Renal cortical epithelial cell (primary cell): Measurements from ENCODE around the gene LETMD1. TPM values are rescaled to one million over a fixed set of nuclear protein-coding genes. Genes with fewer than 3 reads are reported as not detected.
"Not testable (repeated sequence)": the region's sequence is repeated elsewhere in the genome, so short reads cannot be mapped to it uniquely, and the experiment has no call there.

Experiments
- DNase-seq: peaks from one replicate; pipeline ENCODE4 v3.0.0-alpha.2; 2011; ENCODE audit warnings: low read depth
- total RNA-seq: library from RNA; depleted of rRNA; stranded (reverse); fragments of >200 nt; gene quantifications from 2 replicates; pipeline ENCODE4 v1.2.3, GENCODE V29; 2014

LETMD1 gene
- 24.3 and 33.0 TPM in 2 replicates for total RNA-seq

GRCh38 chr12:51047655-51048540 lies at the start of gene LETMD1:
LETMD1 (plus strand) TSS chr12:51048327; CDS start chr12:51048357, 30 bp downstream.
- peak; percentile 99 for DNase-seq

GRCh38 chr12:50999093-50999492 lies 49.0 kb upstream of the LETMD1 start:
- DNase-seq = no peak

GRCh38 chr12:51000245-51000644 lies 47.9 kb upstream of the LETMD1 start:
- DNase-seq = peak; percentile 39

GRCh38 chr12:51001799-51002198 lies 46.3 kb upstream of the LETMD1 start:
- DNase-seq = no peak

- no peak for DNase-seq
These were observed 43.6 kb upstream of the LETMD1 start for GRCh38 chr12:51004504-51004903.

GRCh38 chr12:51005030-51005429 lies 43.1 kb upstream of the LETMD1 start:
- no peak for DNase-seq

GRCh38 chr12:51005671-51006070 lies 42.5 kb upstream of the LETMD1 start:
- peak; percentile 16 for DNase-seq

GRCh38 chr12:51008329-51009055 lies 39.6 kb upstream of the LETMD1 start:
- no peak for DNase-seq

- peak; percentile 80 for DNase-seq
These were observed 39.1 kb upstream of the LETMD1 start for GRCh38 chr12:51009056-51009440.

GRCh38 chr12:51011955-51012354 lies 36.2 kb upstream of the LETMD1 start:
- peak; percentile 72 for DNase-seq

GRCh38 chr12:51012570-51013236 lies 35.4 kb upstream of the LETMD1 start:
- no peak for DNase-seq

- DNase-seq = peak; percentile 76
These were observed 34.7 kb upstream of the LETMD1 start for GRCh38 chr12:51013441-51013840.

- DNase-seq = not testable (repeated sequence)
These were observed 33.7 kb upstream of the LETMD1 start for GRCh38 chr12:51014467-51014866.

GRCh38 chr12:51017452-51017851 lies 30.7 kb upstream of the LETMD1 start:
- no peak for DNase-seq

GRCh38 chr12:51018956-51019355 lies 29.2 kb upstream of the LETMD1 start:
- no peak for DNase-seq

- no peak for DNase-seq
These were observed 28.2 kb upstream of the LETMD1 start for GRCh38 chr12:51019927-51020326.

GRCh38 chr12:51020448-51021182 lies 27.5 kb upstream of the LETMD1 start:
- no peak for DNase-seq

GRCh38 chr12:51021694-51022093 lies 26.4 kb upstream of the LETMD1 start:
- no peak for DNase-seq

- no peak for DNase-seq
These were observed 24.3 kb upstream of the LETMD1 start for GRCh38 chr12:51023625-51024382.

- DNase-seq = no peak
These were observed 22.7 kb upstream of the LETMD1 start for GRCh38 chr12:51025338-51025835.
